Panc1 (cell line): ENCODE measurements around the gene CFAP45. TPM values are rescaled to one million over a fixed set of nuclear protein-coding genes. Genes with fewer than 3 reads are reported as not detected.

Experiments used
- ATAC-seq: fragments of 200-7000 bp; cut with Tn5 transposase; 2 replicates; pipeline ENCODE4 v1.9.1; 2020; ENCODE audit warnings: mild to moderate bottlenecking, moderate library complexity
- BruUV-seq: library from RNA; stranded (reverse); fragments of 400-500 nt; replicated peaks from 2 replicates; lab custom pipeline; 2021; lab: Mats Ljungman, UMichigan
- CTCF ChIA-PET: fragments of 300-600 bp; sonication (Branson Sonifier 250); formaldehyde crosslinking; loops from one replicate; lab custom pipeline; 2022; ENCODE audit warnings: antibody characterized with exemption; lab: Charles Lee
- POLR2A ChIA-PET: fragments of 300-600 bp; sonication (Branson Sonifier 250); formaldehyde crosslinking; loops from one replicate; lab custom pipeline; 2022; ENCODE audit warnings: antibody characterized with exemption; lab: Charles Lee
- DNase-seq: peaks from one replicate; pipeline ENCODE4 v3.0.0-alpha.2; 2010; ENCODE audit warnings: low read depth, low spot score
- H3K27ac ChIP-seq: 2 replicates; pipeline ENCODE4 v1.5.1; 2011; ENCODE audit warnings: mild to moderate bottlenecking, low read length, inconsistent platforms
- H3K27me3 ChIP-seq: fragments of 200-500 bp; sonication (Bioruptor generic); 2 replicates; pipeline ENCODE4 v1.6.0; 2014; ENCODE audit warnings: low read length, inconsistent platforms; ENCODE audit not compliant: control insufficient read depth, insufficient read depth
- H3K36me3 ChIP-seq: fragments of 200-500 bp; sonication (Bioruptor generic); 2 replicates; pipeline ENCODE4 v1.5.1; 2014; ENCODE audit warnings: inconsistent platforms, mild to moderate bottlenecking, low read length, moderate library complexity; ENCODE audit not compliant: control insufficient read depth, insufficient read depth
- H3K4me1 ChIP-seq: 2 replicates; pipeline ENCODE4 v1.5.1; 2011; ENCODE audit warnings: inconsistent platforms, mild to moderate bottlenecking, low read length, moderate library complexity; ENCODE audit not compliant: control insufficient read depth, insufficient read depth
- H3K4me3 ChIP-seq, 2 experiments: 2 replicates each; pipeline ENCODE4 v1.5.1; 2011 to 2012; ENCODE audit warnings: low read depth in 2 of 2, low read length in 2 of 2, mild to moderate bottlenecking in 2 of 2, inconsistent platforms in 1 of 2, moderate library complexity in 1 of 2
- H3K9me3 ChIP-seq: fragments of 200-500 bp; sonication (Bioruptor generic); 2 replicates; pipeline ENCODE4 v1.5.1; 2014; ENCODE audit warnings: low read depth, mild to moderate bottlenecking, inconsistent platforms, low read length, moderate library complexity; ENCODE audit not compliant: control insufficient read depth, insufficient read depth
- CTCF ChIP-seq: fragments of 450-650 bp; IDR thresholded peaks from 2 replicates; pipeline ENCODE4 v1.5.1; 2017; ENCODE audit warnings: mild to moderate bottlenecking
- POLR2AphosphoS5 ChIP-seq: IDR thresholded peaks from 2 replicates; pipeline ENCODE4 v1.6.1; 2012; ENCODE audit warnings: mild to moderate bottlenecking, low read depth, low read length, moderate library complexity
- REST ChIP-seq, 2 experiments: IDR thresholded peaks; 2 replicates each; pipeline ENCODE4 v1.6.1; 2011 to 2012; ENCODE audit warnings: low read depth in 2 of 2, control low read depth in 1 of 2, low read length in 1 of 2, mild to moderate bottlenecking in 1 of 2, moderate library complexity in 1 of 2; ENCODE audit not compliant: insufficient read depth in 1 of 2
- SIN3A ChIP-seq: IDR thresholded peaks from 2 replicates; pipeline ENCODE4 v1.6.1; 2012; ENCODE audit warnings: low read depth, mild to moderate bottlenecking, low read length, moderate library complexity, borderline replicate concordance; ENCODE audit not compliant: insufficient read depth
- TCF7L2 ChIP-seq: IDR thresholded peaks from 2 replicates; pipeline ENCODE4 v1.6.1; 2011; ENCODE audit warnings: mild to moderate bottlenecking, low read depth, low read length, inconsistent platforms
- in situ Hi-C: cut with HindIII; loops from 2 replicates; pipeline ENCODE4 v1.10.0; 2016; ENCODE audit warnings: low sequenced_read_pairs, low pct_unique_long_range_greater_than_20kb
- intact Hi-C: fragments of 100-400 bp; cut with micrococcal nuclease; formaldehyde crosslinking; loops from one replicate; pipeline ENCODE4 v1.10.0; 2022; ENCODE audit not compliant: unreplicated experiment
- total RNA-seq: library from RNA; stranded (reverse); gene quantifications from one replicate; pipeline ENCODE4 v1.2.1, GENCODE V29; 2021; ENCODE audit not compliant: unreplicated experiment

CFAP45 gene
- total RNA-seq, 1 experiment from 2014 or later = 1.6 TPM

GRCh38 chr1:159943278-159943640 is 43.3 kb upstream of the CFAP45 start:
- H3K27ac ChIP-seq = no peak overlapping the region
- ChIA-PET CTCF (interaction anchor here (0.6 kb wide), 1 partner anchor 55 kb away, joined by 3 read pairs; no protein-coding TSS in a partner anchor), POLR2A (no interaction called here)
- H3K36me3 ChIP-seq = peaks cover 2% of the 10 kb centered on the region; the same call in 1 of the 2 replicates
- H3K27me3 ChIP-seq = peaks cover 14% of the 10 kb centered on the region
- DNase-seq = no peak
- intact Hi-C loops (no loop called here), in situ Hi-C loops (no loop called here)
- no TSS peak for BruUV-seq
- TF ChIP-seq TCF7L2 = no peak
- TF ChIP-seq REST (IDR thresholded peaks at IDR 0.05; ENCODE audit: insufficient read depth in 1 of 2, low read depth in 2 of 2, low read length in 1 of 2) = no peak
- no peak for TF ChIP-seq POLR2AphosphoS5
- TF ChIP-seq CTCF = no peak
- no peak for TF ChIP-seq SIN3A
- H3K9me3 ChIP-seq = no peaks in the 10 kb centered on the region
- no peak overlapping the region for H3K4me3 ChIP-seq
- ATAC-seq = no peak
- H3K4me1 ChIP-seq = peaks cover 3% of the 10 kb centered on the region; the same call in 1 of the 2 replicates

- CTCF ChIA-PET = interaction anchor here (0.6 kb wide), 1 partner anchor 56 kb away, joined by 3 read pairs; no protein-coding TSS in a partner anchor
- DNase-seq = no peak
- no peak overlapping the region for H3K4me3 ChIP-seq
- in situ Hi-C loops (no loop called here), intact Hi-C loops (no loop called here)
- peaks cover 2% of the 10 kb centered on the region; the same call in 1 of the 2 replicates for H3K36me3 ChIP-seq
- POLR2A ChIA-PET = no interaction called here
- no peak overlapping the region for H3K27ac ChIP-seq
- H3K9me3 ChIP-seq = no peaks in the 10 kb centered on the region
- H3K27me3 ChIP-seq = peaks cover 12% of the 10 kb centered on the region
- no peak for ATAC-seq
- TF ChIP-seq SIN3A = no peak
- no peak for TF ChIP-seq REST (IDR thresholded peaks at IDR 0.05; ENCODE audit: insufficient read depth in 1 of 2, low read depth in 2 of 2, low read length in 1 of 2)
- no peak for TF ChIP-seq POLR2AphosphoS5
- TF ChIP-seq CTCF = no peak
- TF ChIP-seq TCF7L2 = no peak
- BruUV-seq = no TSS peak
- peaks cover 3% of the 10 kb centered on the region; the same call in 1 of the 2 replicates for H3K4me1 ChIP-seq
Measured at GRCh38 chr1:159942632-159943277, 42.8 kb upstream of the CFAP45 start.
